GM10847 (cell line): ENCODE data around the gene CD86.

ENCODE experiments used
- POLR2A ChIP-seq: IDR thresholded peaks from 2 replicates; pipeline ENCODE4 v1.6.1; 2011; ENCODE audit not compliant: insufficient read length; ENCODE audit errors: extremely low read depth

CD86 gene

DNA sequence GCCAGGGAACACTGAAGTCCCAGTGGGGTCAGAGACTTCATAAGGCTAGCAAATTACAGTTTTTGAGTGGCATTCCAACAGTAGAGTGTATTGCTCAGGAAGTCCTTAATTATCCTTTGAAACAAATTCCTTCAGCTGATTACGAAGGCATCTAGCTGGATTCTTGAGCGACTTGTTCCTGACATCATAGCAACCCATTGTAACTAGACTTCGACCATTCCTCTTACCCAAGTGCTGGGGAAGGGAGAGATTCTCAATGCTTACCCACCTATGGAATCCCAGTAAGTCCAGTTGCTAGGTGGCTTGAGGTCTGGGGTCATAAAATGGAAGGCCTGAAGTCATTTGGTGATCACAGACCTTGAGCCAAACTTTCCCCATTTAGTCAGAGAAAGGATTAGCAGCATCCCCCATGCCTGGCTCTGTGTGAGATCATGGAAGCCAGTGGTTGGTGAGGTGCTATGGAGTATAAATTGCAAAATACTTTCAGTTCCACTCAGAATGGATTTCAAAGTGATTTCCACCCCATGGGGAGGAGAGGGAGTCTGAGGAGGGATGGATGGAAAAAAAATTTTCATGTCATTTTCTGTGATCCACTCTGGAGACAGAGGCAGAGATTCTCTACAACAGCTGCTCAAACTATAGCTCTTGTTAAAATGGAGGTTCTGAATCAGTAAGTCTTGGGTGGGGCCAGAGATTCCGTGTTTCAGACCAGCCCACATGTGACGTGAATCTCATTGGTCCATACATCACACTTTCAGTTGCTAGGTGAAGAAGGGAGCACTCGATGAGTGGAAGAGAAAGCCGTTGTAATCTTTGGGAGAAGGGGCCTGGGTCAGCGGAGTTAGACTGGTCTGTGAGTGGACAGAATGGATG lies 45.7 kb downstream of the CD86 start:
- TF ChIP-seq POLR2A: no peak

DNA sequence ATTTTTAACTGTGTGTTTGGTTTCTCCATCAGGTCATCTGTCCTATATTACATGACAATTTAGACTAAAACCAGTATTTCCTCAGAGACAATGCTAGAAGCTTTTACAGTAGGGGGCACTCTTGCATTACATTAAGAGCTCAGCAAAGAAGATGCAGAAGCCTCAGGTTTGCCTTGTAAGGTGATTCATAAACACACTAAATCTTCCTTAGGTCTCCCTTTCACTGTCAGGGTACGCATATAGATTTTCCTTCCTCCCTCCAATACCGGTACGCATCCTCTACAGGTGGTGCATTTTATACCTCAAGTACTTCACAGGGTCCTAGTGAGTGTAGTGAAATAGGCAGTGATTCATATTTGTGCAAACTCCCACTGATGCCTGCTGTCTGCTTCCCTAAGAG lies 46.5 kb downstream of the CD86 start:
- TF ChIP-seq POLR2A: no peak

DNA sequence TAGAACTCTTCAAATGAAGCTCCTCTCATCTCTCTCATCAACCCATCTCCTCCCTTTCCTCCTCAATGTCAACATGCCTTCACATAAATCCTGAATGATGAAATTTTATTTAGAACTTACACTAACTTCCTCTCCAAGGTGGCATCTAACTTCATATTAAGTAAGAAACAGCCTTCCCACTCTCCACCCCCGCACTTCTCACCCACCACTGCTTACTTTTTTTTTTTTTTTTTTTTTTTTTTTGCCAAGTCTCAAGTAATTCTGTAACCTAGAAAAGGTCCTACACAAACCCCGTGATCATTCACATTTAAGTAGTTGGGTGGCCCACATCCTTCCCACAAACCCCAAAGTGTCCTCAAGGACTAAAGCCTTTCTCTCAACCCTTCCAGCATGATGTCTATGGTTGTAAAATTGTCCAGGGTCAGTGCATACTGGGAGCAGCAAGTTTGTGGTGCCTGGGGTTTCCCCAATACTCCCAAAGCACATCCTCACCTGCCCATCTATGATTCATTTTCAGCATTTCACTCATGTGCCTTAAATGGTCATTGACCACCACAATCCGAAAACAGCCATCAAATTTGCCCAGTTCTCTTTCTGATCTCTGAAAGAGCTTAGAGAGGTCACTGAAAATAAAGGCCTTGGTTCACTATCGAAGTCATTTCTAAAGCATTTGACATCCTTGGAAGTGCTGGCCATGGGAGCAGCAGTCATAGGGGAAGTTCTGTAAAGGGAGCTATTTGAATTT lies 47.2 kb downstream of the CD86 start:
- TF ChIP-seq POLR2A: no peak

DNA sequence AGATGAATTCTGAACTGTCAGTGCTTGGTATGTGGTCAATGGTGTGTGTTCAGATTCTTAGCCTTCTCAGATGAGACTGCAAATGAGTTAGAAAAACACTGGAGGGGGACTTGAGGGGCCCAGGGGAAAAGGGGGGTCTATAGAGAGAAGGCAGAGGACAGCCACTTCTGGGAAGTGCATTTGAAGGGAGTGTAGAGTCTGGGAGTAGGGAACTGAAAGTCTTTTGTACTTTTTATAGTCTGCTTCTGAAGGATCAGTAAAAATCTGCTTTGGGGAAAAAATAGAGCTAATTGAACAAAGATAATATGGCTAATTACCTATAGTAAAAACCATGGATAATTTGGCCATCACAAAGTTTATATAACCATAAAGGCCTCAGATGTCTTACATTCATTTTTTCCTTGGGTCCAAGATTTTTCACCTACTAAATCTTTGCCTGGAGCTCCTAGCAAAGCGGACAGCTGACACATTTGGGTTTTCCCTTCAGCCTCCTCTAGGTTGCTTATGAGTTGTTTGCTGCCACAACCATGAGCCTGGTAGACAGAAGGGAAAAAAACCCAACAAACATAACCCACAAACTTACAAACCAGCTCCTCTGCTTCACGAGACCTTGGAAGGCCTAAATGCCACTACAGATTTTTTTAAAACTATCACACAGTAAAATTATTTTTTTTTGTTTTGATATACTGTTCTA lies 48.8 kb downstream of the CD86 start:
- TF ChIP-seq POLR2A: no peak

DNA sequence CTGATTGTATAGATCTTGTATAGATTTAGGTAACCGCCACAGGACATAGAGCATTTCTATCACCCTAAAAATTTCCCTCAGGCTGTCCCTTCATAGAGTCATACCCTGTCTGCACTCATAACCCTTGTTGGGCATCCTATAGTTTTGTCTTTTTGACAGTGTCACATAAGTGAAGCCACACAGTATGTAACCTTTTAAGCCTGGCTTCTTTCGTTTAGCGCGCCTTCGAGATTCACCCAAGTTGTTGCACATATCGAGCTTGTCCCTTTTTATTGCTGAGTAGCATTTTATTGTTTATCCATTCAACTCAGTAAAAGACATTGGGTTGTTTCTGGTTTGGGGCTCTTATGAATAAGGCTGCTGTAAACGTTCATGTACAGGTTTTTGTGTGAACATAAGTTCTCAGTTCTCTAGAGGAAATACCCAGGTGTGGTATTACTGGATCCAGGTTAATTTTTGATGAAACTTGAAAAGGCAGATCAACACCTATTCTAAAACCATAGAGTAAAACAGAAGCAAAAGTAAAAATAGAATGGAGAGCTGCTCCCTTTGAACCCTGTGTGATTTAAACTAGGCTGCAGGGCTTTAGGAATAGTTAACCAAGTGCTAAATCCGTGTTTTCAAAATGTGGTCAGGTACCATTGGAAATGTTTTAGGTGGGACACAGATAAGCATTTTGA lies 49.5 kb downstream of the CD86 start:
- no peak for TF ChIP-seq POLR2A

DNA sequence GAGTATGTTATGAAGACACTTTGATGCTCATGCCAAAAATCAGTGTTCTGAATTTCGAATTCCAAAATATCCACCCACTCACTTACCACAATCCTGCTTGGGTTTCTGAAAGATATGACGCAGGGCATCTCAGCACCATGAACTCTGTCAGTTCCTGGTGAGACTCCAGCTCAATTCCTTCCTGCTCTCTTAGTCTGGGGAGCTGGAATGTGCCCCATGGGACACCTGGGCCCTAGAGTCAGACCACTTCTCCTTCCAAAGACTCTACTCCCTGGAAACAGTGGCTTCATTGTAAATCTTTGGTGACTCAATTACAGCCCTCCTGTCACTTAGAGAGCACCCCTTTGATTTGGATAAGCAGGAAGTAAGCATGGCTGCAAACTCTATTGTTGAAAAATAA lies 50.5 kb downstream of the CD86 start:
- TF ChIP-seq POLR2A: no peak

DNA sequence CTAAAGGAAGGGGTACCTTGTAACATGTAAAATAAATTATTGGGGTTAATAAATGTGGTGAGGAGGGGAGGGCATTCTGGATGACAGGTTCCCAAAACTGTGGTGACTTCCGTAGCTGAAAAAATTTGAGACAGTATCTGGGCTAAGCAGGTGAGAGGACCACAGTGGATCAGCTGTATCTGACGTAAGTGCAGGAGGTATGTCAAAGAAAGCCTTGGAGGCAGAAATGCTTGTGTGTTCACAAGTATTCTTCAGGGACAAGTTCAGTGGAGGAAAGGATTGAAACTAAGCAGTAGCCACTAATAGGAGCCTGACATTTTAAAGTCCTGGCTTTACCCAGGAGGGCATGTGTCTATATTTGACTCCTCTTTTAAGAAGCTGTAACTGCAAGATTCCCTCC lies 52.0 kb downstream of the CD86 start:
- no peak for TF ChIP-seq POLR2A

DNA sequence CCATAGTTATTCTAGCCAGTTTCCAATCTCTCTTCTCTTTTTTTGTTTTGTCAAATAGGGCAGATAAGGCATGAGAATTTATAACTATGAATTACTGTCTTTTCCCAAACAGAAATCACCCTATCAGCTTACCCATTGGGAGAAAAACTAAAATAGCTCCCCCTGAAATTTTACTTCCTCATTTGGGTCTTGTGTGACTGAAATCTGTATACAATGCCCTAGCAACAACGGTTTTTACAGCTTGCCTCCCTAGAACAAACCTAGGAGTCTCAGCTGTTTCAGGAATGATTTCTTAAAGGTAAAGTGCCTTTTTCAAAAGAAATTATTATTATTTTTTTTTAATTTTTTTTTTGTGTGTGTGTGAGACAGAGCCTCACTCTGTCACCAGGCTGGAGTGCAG lies 56.8 kb downstream of the CD86 start:
- TF ChIP-seq POLR2A: no peak

DNA sequence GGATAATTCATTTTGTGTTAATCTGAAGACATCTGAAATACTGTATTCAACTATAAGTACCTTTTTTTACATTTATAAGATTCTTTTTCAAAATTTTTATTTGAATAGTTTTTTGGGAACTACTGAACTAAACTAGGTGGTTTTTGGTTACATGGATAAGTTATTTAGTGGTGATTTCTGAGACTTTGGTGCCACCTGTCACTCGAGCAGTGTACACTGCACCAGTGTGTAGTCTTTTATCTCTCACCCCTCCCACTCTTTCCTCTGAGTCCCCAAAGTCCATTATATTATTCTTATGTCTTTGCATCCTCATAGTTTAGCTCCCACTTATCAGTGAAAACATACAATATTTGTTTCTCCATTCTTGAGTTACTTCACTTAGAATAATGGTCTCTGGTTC lies 57.6 kb downstream of the CD86 start:
- no peak for TF ChIP-seq POLR2A

DNA sequence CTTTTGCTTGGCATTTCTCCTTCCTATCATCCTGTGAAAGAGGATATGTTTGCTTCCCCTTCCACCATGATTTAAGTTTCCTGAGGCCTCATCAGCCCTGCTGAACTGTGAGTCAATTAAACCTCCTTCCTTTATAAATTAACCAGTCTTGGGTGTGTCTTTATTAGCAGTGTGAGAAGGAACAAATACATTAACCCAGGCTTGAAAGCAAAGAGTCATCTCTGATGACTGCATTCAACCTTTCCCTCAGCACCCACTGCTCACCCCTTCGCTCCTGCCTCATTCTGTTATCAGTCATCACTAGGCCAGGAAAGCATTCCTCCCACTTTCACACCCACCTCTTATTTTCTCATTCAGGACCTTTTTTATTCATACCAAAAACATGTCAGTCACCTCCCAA lies 68.7 kb downstream of the CD86 start:
- no peak for TF ChIP-seq POLR2A

DNA sequence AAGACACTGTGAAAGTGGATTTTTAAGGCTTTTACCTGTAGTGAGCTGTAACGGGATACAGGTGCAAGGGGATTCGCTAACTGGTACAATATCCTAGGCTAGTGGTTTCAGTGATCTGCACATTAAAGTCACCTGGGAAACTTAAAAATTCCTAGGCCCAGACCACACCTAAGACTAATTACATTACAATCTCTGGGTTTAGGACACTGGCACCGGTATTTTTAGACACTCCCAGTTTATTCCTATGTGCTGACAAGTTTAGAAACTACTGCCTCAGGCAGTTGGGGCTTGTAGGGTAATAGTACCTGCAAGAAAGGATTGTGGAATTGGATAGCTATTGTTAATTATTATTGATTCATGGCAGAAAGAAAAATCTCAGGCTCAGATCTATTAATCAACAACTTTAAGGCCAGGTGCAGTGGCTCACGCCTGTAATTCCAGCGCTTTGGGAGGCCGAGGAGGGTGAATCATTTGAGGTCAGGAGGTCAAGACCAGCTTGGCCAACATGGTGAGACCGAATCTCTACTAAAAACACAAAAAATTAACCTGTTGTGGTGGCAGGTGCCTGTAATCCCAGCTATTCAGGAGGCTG lies 77.9 kb downstream of the CD86 start:
- TF ChIP-seq POLR2A: no peak

DNA sequence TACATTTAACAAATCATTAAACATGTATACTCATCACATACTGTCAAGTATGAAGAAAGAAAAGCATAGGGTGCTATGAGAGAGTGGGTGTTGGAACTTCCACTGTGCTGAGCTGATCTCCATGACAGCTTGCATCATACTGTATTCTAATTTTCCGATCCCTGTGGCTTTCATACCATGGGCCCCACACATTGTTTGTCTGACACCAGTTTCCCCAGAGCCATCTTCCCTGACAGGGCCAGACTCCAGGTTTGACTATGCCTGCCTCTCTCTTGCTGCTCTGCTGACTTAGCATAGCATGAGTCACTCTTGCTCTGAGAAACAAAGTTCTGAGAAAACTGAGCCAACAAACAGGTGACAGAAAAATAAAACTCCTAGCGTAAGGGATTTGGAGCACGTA lies 91.3 kb downstream of the CD86 start:
- TF ChIP-seq POLR2A: no peak

DNA sequence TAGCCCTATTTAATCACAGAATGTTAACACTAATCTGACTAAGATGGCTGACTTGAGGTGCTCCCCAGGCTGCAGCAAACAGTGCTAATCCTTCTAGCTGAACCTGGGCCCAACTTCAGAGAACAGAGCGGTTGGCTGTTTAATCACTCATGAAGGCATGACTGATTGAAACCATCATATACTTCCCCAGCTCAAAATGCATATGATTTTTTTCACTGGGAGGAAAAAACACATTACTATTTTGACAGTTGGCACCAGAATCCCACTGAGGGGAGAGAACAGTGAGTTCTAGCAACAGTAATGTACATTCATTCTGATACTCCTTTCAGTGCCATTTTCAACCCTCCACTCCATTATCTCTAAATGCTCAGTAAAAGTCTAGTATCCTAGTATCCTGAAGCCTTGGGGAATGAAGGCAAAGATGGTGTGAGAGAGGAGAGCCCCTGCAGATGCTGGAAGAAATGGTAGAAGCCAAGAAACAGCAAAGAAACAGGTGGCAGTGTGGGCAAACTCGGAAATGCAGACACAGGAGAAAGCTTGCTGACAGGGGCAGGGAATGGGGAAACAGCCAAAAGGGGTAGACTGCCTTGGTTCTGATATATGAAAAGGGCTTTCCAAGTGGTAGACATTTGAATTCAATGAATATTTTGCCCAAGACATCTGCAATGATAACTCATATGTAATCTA lies 93.9 kb downstream of the CD86 start:
- TF ChIP-seq POLR2A: no peak

DNA sequence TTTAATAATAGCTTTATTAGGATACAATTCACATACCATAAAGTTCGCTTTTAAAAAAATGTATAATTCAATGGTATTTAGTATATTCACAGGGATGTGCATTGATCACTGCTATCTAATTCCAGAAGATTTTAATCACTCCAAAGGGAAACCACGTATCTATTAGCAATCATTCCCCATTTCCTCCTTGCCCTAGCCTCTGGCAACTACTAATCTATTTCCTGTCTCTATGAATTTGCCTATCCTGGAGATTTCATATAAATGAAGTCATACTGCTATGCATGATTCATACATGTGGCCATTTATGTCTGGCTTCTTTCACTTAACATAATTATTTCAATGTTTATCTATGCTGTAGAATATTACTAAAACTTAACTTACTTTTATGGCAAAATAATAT lies 96.3 kb downstream of the CD86 start:
- TF ChIP-seq POLR2A: no peak

DNA sequence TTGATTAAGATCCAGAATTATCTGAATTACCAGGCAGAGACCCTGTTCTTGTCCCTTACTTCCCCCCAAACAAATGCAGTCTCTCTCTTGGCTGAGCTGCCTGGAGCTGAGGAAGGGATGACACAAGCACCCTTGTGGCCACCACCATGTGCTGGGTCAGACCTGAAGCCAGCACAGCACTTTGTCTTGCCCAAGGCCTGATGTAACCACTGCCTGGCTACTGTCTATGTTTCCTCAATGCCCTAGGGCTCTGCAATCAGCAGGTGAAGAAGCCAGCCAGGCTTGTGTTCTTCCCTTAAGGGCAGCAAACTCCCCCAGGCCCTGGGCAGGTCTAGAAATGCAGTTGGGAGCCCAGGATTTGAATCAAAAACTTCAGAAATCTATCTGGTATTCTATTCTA lies 112.5 kb downstream of the CD86 start:
- no peak for TF ChIP-seq POLR2A

DNA sequence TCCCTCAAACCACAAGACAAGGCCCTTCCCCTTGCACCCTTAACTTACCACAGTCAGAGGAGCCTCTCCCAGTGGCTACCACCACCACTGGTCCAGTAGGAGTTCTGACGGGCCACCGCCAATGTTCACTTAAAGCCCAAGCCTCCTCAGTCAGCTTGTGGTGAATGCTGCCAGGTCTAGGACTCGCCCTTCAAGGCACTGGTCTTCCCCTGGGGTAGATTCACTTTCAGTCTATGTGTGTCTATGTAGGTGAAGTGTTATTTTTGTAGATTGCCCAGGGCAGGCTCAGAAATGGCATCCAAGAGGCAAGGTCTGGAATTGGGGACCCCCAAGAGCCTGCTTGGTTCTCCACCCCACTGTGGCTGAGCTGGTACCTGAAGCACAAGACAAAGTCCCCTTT lies 112.9 kb downstream of the CD86 start:
- TF ChIP-seq POLR2A: no peak
